H9 (cell line): Measurements from ENCODE around the gene SMCO4. TPM values are rescaled to one million over a fixed set of nuclear protein-coding genes. Genes with fewer than 3 reads are reported as not detected.

Experiments used
- DNase-seq: peaks from one replicate; pipeline ENCODE4 v3.0.0-alpha.2; 2017
- H2AFZ ChIP-seq: one replicate; pipeline ENCODE4 v1.6.1; 2013; ENCODE audit warnings: mild to moderate bottlenecking, low read length, control low read depth, moderate library complexity
- H2AK5ac ChIP-seq: 2 replicates; pipeline ENCODE4 v1.6.1; 2013; ENCODE audit warnings: low read length, control low read depth, mixed read lengths; ENCODE audit not compliant: insufficient read length
- H2BK120ac ChIP-seq: one replicate; pipeline ENCODE4 v1.6.1; 2013; ENCODE audit warnings: low read depth, mild to moderate bottlenecking, low read length, control low read depth, inconsistent platforms; ENCODE audit not compliant: poor library complexity, severe bottlenecking
- H2BK12ac ChIP-seq: 2 replicates; pipeline ENCODE4 v1.6.1; 2013; ENCODE audit warnings: low read length, control low read depth, mixed read lengths, low read depth; ENCODE audit not compliant: insufficient read length
- H2BK15ac ChIP-seq: 2 replicates; pipeline ENCODE4 v1.6.1; 2013; ENCODE audit warnings: low read depth, low read length, control low read depth
- H2BK20ac ChIP-seq: one replicate; pipeline ENCODE4 v1.6.1; 2013; ENCODE audit warnings: low read depth, mild to moderate bottlenecking, low read length, control low read depth, inconsistent platforms; ENCODE audit not compliant: poor library complexity, severe bottlenecking
- H2BK5ac ChIP-seq: 2 replicates; pipeline ENCODE4 v1.6.1; 2013; ENCODE audit warnings: low read length, control low read depth, mixed read lengths; ENCODE audit not compliant: insufficient read length
- H3K14ac ChIP-seq: 2 replicates; pipeline ENCODE4 v1.6.1; 2013; ENCODE audit warnings: low read length, control low read depth; ENCODE audit not compliant: insufficient read depth
- H3K18ac ChIP-seq: 2 replicates; pipeline ENCODE4 v1.6.1; 2013; ENCODE audit warnings: low read depth, mild to moderate bottlenecking, mixed read lengths, low read length, control low read depth; ENCODE audit not compliant: insufficient read length
- H3K23ac ChIP-seq: 2 replicates; pipeline ENCODE4 v1.6.1; 2013; ENCODE audit warnings: low read length, control low read depth, mixed read lengths, low read depth; ENCODE audit not compliant: insufficient read length
- H3K23me2 ChIP-seq: 2 replicates; pipeline ENCODE4 v1.6.1; 2013; ENCODE audit warnings: low read depth, mild to moderate bottlenecking, mixed read lengths, low read length, control low read depth; ENCODE audit not compliant: insufficient read length, poor library complexity, severe bottlenecking
- H3K27ac ChIP-seq: 2 replicates; pipeline ENCODE4 v1.5.1; 2013; ENCODE audit warnings: low read length, control low read depth, mixed read lengths, low read depth; ENCODE audit not compliant: insufficient read length
- H3K27me3 ChIP-seq: 2 replicates; pipeline ENCODE4 v1.6.1; 2013; ENCODE audit warnings: low read length, control low read depth, inconsistent platforms; ENCODE audit not compliant: insufficient read depth
- H3K4ac ChIP-seq: 2 replicates; pipeline ENCODE4 v1.6.1; 2013; ENCODE audit warnings: low read depth, mild to moderate bottlenecking, control low read depth, inconsistent platforms, low read length, moderate library complexity
- H3K4me1 ChIP-seq: 2 replicates; pipeline ENCODE4 v1.6.1; 2013; ENCODE audit warnings: low read length, control low read depth, inconsistent platforms; ENCODE audit not compliant: insufficient read depth
- H3K4me2 ChIP-seq: 2 replicates; pipeline ENCODE4 v1.6.1; 2013; ENCODE audit warnings: low read length, control low read depth, mixed read lengths; ENCODE audit not compliant: insufficient read length, insufficient read depth
- H3K56ac ChIP-seq: 2 replicates; pipeline ENCODE4 v1.6.1; 2013; ENCODE audit warnings: low read depth, mild to moderate bottlenecking, mixed read lengths, low read length, control low read depth; ENCODE audit not compliant: insufficient read length
- H3K79me1 ChIP-seq: 2 replicates; pipeline ENCODE4 v1.6.1; 2013; ENCODE audit warnings: low read depth, mild to moderate bottlenecking, moderate library complexity, low read length, control low read depth, inconsistent platforms; ENCODE audit not compliant: insufficient read depth, poor library complexity, severe bottlenecking
- H3K79me2 ChIP-seq: 2 replicates; pipeline ENCODE4 v1.6.1; 2013; ENCODE audit warnings: low read length, control low read depth, inconsistent platforms; ENCODE audit not compliant: insufficient read depth
- H3K9ac ChIP-seq: 2 replicates; pipeline ENCODE4 v1.6.1; 2013; ENCODE audit warnings: low read length, control low read depth, mixed read lengths; ENCODE audit not compliant: insufficient read length; ENCODE audit errors: extremely low read depth
- H3K9me3 ChIP-seq: one replicate; pipeline ENCODE4 v1.6.1; 2013; ENCODE audit warnings: low read depth, low read length, inconsistent platforms; ENCODE audit not compliant: control insufficient read depth
- H3T11ph ChIP-seq: one replicate; pipeline ENCODE4 v1.6.1; 2013; ENCODE audit warnings: mild to moderate bottlenecking, low read length, control low read depth, inconsistent platforms
- H4K20me1 ChIP-seq: one replicate; pipeline ENCODE4 v1.6.1; 2013; ENCODE audit not compliant: control insufficient read depth, insufficient read length, insufficient read depth
- H4K5ac ChIP-seq: 2 replicates; pipeline ENCODE4 v1.6.1; 2013; ENCODE audit warnings: low read depth, mild to moderate bottlenecking, mixed read lengths, low read length, control low read depth; ENCODE audit not compliant: insufficient read length
- H4K8ac ChIP-seq: replicated peaks from 2 replicates; pipeline ENCODE4 v1.6.1; 2013; ENCODE audit warnings: low read length, control low read depth, mixed read lengths, low read depth; ENCODE audit not compliant: insufficient read length
- H4K91ac ChIP-seq: 2 replicates; pipeline ENCODE4 v1.6.1; 2013; ENCODE audit warnings: low read depth, mild to moderate bottlenecking, moderate library complexity, mixed read lengths, low read length, control low read depth; ENCODE audit not compliant: insufficient read length
- H3K27ac Mint-ChIP-seq, 3 experiments: 2 replicates in 2 of 3; 3 replicates in 1 of 3; pipeline ENCODE4 v1.8.0; 2020 to 2021; ENCODE audit warnings: mixed read lengths in 3 of 3, mild to moderate bottlenecking in 1 of 3, moderate library complexity in 1 of 3
- H3K27me3 Mint-ChIP-seq: 2 replicates; pipeline ENCODE4 v1.8.0; 2021; ENCODE audit warnings: low read depth, mild to moderate bottlenecking, moderate library complexity, mixed read lengths
- H3K36me3 Mint-ChIP-seq, 3 experiments: 2 replicates in 2 of 3; 3 replicates in 1 of 3; pipeline ENCODE4 v1.8.0; 2020 to 2021; ENCODE audit warnings: low read depth in 3 of 3, mixed read lengths in 3 of 3; ENCODE audit not compliant: insufficient read depth in 1 of 3
- H3K4me1 Mint-ChIP-seq, 2 experiments: 2 replicates each; pipeline ENCODE4 v1.8.0; 2020; ENCODE audit warnings: mixed read lengths in 2 of 2
- H3K4me3 Mint-ChIP-seq, 2 experiments: 2 replicates in 1 of 2; 3 replicates in 1 of 2; pipeline ENCODE4 v1.8.0; 2020 to 2021; ENCODE audit warnings: mild to moderate bottlenecking in 2 of 2, mixed read lengths in 2 of 2, moderate library complexity in 1 of 2
- H3K9me3 Mint-ChIP-seq, 2 experiments: 2 replicates in 1 of 2; 3 replicates in 1 of 2; pipeline ENCODE4 v1.8.0; 2020; ENCODE audit warnings: mild to moderate bottlenecking in 2 of 2, mixed read lengths in 2 of 2, moderate library complexity in 1 of 2
- CTCF ChIP-seq: fragments of 200-600 bp; sonication (generic); conservative IDR thresholded peaks from 3 replicates; pipeline ENCODE4 v1.8.0; 2021; ENCODE audit warnings: antibody characterized with exemption, mild to moderate bottlenecking
- WGBS: extraction: QIAGEN DNeasy Blood & Tissue Kit; methylation state at CpG from one replicate; pipeline ENCODE4 v1.1.7; 2013; ENCODE audit warnings: missing lambda C conversion rate, low lambda C conversion rate, mixed read lengths; ENCODE audit not compliant: insufficient read length; ENCODE audit errors: extremely low coverage; 5-methylcytosine and 5-hydroxymethylcytosine counted together
- total RNA-seq: library from RNA; stranded (reverse); gene quantifications from 2 replicates; pipeline ENCODE4 v1.2.1, GENCODE V29; 2021

The SMCO4 gene
- total RNA-seq, 1 experiment from 2014 or later: 35.6 TPM

GRCh38 chr11:93513772-93514171 is 29.4 kb downstream of the SMCO4 start:
- H3K4me1 Mint-ChIP-seq: peaks cover 20 to 26% of the 10 kb centered on the region in 2 experiments
- no peak overlapping the region for H3K9ac ChIP-seq
- H3K79me2 ChIP-seq: 0 out of 2 replicates have a peak, but pooled peaks cover 2% of the 10 kb centered on the region
- WGBS: no CpG with 5 or more reads among the region's 4 CpGs
- no peak overlapping the region; a peak in 1 of 7 replicates for H3K27ac Mint-ChIP-seq
- H2BK15ac ChIP-seq: no peak overlapping the region
- no peaks in the 10 kb centered on the region for H3K23me2 ChIP-seq
- no peak overlapping the region for H3K27ac ChIP-seq
- H3K4ac ChIP-seq: no peak overlapping the region
- H3K9me3 ChIP-seq: no peaks in the 10 kb centered on the region
- H2AFZ ChIP-seq: no peak overlapping the region
- no peak overlapping the region for H2AK5ac ChIP-seq
- H3K79me1 ChIP-seq: no peaks in the 10 kb centered on the region
- no peak overlapping the region for H2BK12ac ChIP-seq
- H3K27me3 ChIP-seq: no peaks in the 10 kb centered on the region
- no peak overlapping the region for H3K56ac ChIP-seq
- peaks cover 6 to 7% (median 6%) of the 10 kb centered on the region in 3 experiments; a peak in 6 of 7 replicates for H3K36me3 Mint-ChIP-seq
- no peaks in the 10 kb centered on the region; the same call in 1 of the 2 replicates for H3K4me1 ChIP-seq
- no peak overlapping the region for H3T11ph ChIP-seq
- H2BK20ac ChIP-seq: no peak overlapping the region
- no peaks in the 10 kb centered on the region for H4K20me1 ChIP-seq
- no peak overlapping the region for H3K4me3 Mint-ChIP-seq
- no peak overlapping the region for H3K18ac ChIP-seq
- H3K14ac ChIP-seq: no peak overlapping the region
- DNase-seq: no peak
- H2BK120ac ChIP-seq: no peak overlapping the region
- no peak overlapping the region for H4K8ac ChIP-seq
- H3K4me2 ChIP-seq: no peak overlapping the region
- H4K5ac ChIP-seq: no peak overlapping the region
- H3K27me3 Mint-ChIP-seq: no peaks in the 10 kb centered on the region
- no peak overlapping the region for H2BK5ac ChIP-seq
- peaks cover 6 to 7% of the 10 kb centered on the region in 2 experiments; a peak in 4 of 5 replicates for H3K9me3 Mint-ChIP-seq
- no peak overlapping the region for H3K23ac ChIP-seq
- TF ChIP-seq CTCF: no peak
- no peak overlapping the region for H4K91ac ChIP-seq
